PC-3 (cell line): ENCODE results near the gene ETHE1. TPM values are rescaled to one million over a fixed set of nuclear protein-coding genes. Genes with fewer than 3 reads are reported as not detected.

Experiments
- ATAC-seq: fragments of 200-7000 bp; cut with Tn5 transposase; 2 replicates; pipeline ENCODE4 v1.9.1; 2020; ENCODE audit warnings: mild to moderate bottlenecking, moderate library complexity
- BruUV-seq: library from RNA; stranded (reverse); fragments of 400-500 nt; replicated peaks from 2 replicates; lab custom pipeline; 2021; lab: Mats Ljungman, UMichigan
- CTCF ChIA-PET: fragments of 300-600 bp; sonication (Branson Sonifier 250); formaldehyde crosslinking; loops from one replicate; lab custom pipeline; 2022; ENCODE audit warnings: antibody characterized with exemption; lab: Charles Lee
- POLR2A ChIA-PET: fragments of 300-600 bp; sonication (Branson Sonifier 250); formaldehyde crosslinking; loops from one replicate; lab custom pipeline; 2022; ENCODE audit warnings: antibody characterized with exemption; ENCODE audit not compliant: unreplicated experiment; lab: Charles Lee
- DNase-seq: peaks from one replicate; pipeline ENCODE4 v3.0.0-alpha.2; 2015
- H2AFZ ChIP-seq: fragments of 300-600 bp; sonication (generic); 2 replicates; pipeline ENCODE4 v1.6.0; 2016; ENCODE audit warnings: antibody characterized with exemption, low read length
- H3F3A ChIP-seq: fragments of 300-600 bp; sonication (generic); one replicate; pipeline ENCODE4 v1.6.0; 2017; ENCODE audit warnings: antibody characterized with exemption, low read length, control low read depth, mild to moderate bottlenecking; ENCODE audit not compliant: unreplicated experiment
- H3K27ac ChIP-seq: fragments of 300-600 bp; sonication (generic); 2 replicates; pipeline ENCODE4 v1.5.1; 2016; ENCODE audit warnings: mild to moderate bottlenecking, low read length
- H3K27me3 ChIP-seq: fragments of 300-600 bp; sonication (generic); 2 replicates; pipeline ENCODE4 v1.6.1; 2016; ENCODE audit warnings: low read length, mixed read lengths
- H3K36me3 ChIP-seq: fragments of 300-600 bp; sonication (generic); 2 replicates; pipeline ENCODE4 v1.6.1; 2016; ENCODE audit warnings: low read depth, mixed run types, low read length, mixed read lengths
- H3K4me1 ChIP-seq: fragments of 300-600 bp; sonication (generic); 2 replicates; pipeline ENCODE4 v1.5.1; 2016; ENCODE audit warnings: low read length; ENCODE audit not compliant: insufficient read depth
- H3K4me2 ChIP-seq: fragments of 300-600 bp; sonication (generic); 2 replicates; pipeline ENCODE4 v1.6.0; 2016; ENCODE audit warnings: low read length
- H3K4me3 ChIP-seq: fragments of 300-600 bp; sonication (generic); 2 replicates; pipeline ENCODE4 v1.5.1; 2016; ENCODE audit warnings: mild to moderate bottlenecking, low read length, mixed read lengths
- H3K79me2 ChIP-seq: fragments of 300-600 bp; sonication (generic); 2 replicates; pipeline ENCODE4 v1.6.1; 2017; ENCODE audit warnings: low read length, mixed read lengths
- H3K9ac ChIP-seq: fragments of 300-600 bp; sonication (generic); 2 replicates; pipeline ENCODE4 v1.6.0; 2016; ENCODE audit warnings: mild to moderate bottlenecking, low read length
- H3K9me2 ChIP-seq: fragments of 300-600 bp; sonication (generic); replicated peaks from 2 replicates; pipeline ENCODE4 v1.6.1; 2016; ENCODE audit warnings: mixed run types, low read length, mixed read lengths
- H3K9me3 ChIP-seq: fragments of 300-600 bp; sonication (generic); 2 replicates; pipeline ENCODE4 v1.6.1; 2016; ENCODE audit warnings: low read length, mixed read lengths
- H4K20me1 ChIP-seq: fragments of 300-600 bp; sonication (generic); 2 replicates; pipeline ENCODE4 v1.6.1; 2016; ENCODE audit warnings: low read length, mixed read lengths
- EZH2 ChIP-seq: fragments of 300-600 bp; sonication (generic); IDR thresholded peaks from one replicate; pipeline ENCODE4 v1.6.1; 2017; ENCODE audit warnings: antibody characterized with exemption, mild to moderate bottlenecking, low read length; ENCODE audit not compliant: unreplicated experiment
- EZH2phosphoT487 ChIP-seq: fragments of 300-600 bp; sonication (generic); IDR thresholded peaks from 2 replicates; pipeline ENCODE4 v1.6.1; 2018; ENCODE audit warnings: mild to moderate bottlenecking, antibody characterized with exemption, low read length, borderline replicate concordance
- intact Hi-C: fragments of 100-400 bp; cut with micrococcal nuclease; formaldehyde crosslinking; loops from 2 replicates; pipeline ENCODE4 v1.9.0; 2023
- total RNA-seq: library from RNA; depleted of rRNA; stranded (reverse); fragments of >200 nt; gene quantifications from 2 replicates; pipeline ENCODE4 v1.2.3, GENCODE V29; 2014
- TF ChIP-seq, protein P1 (sequence below): fragments of 300-600 bp; sonication (generic); conservative IDR thresholded peaks from 2 replicates; pipeline ENCODE4 v1.5.1; 2017; ENCODE audit warnings: antibody characterized with exemption, low read depth, mild to moderate bottlenecking, low read length

ETHE1 gene
- total RNA-seq, 1 experiment from 2014 or later: 34.2 TPM

GRCh38 chr19:43504426-43505185 lies 22.4 kb downstream of the ETHE1 start, which contains the start of gene PHLDB3:
PHLDB3 (minus strand) TSS chr19:43504746; CDS start chr19:43504118, 628 bp downstream.
- POLR2A ChIA-PET: interaction anchor here (0.6 kb wide), 1 partner anchor 28 kb away, joined by 6 read pairs; no protein-coding TSS in a partner anchor
- peak; percentile 54 for ATAC-seq
- intact Hi-C loops: loop anchor here (5.0 kb wide), 2 partner anchors 42 to 57 kb away; no protein-coding TSS in a partner anchor

GRCh38 chr19:43503501-43504425 lies 23.2 kb downstream of the ETHE1 start:
- H3K4me1 ChIP-seq: 0 out of 2 replicates have a peak, but pooled peaks cover 9% of the 10 kb centered on the region
- no peaks in the 10 kb centered on the region for H3K36me3 ChIP-seq
- ChIA-PET CTCF (interaction anchor here (0.5 to 1.9 kb wide), 6 partner anchors 16 to 1412 kb away, joined by 3 to 14 read pairs (median 4); no protein-coding TSS in a partner anchor), POLR2A (interaction anchor here (0.6 to 0.7 kb wide), 3 partner anchors 27 to 306 kb away, joined by 3 to 25 read pairs (median 6); partner anchors contain the start of gene PLAUR)
- H3K9me3 ChIP-seq: no peaks in the 10 kb centered on the region
- DNase-seq: peak; percentile 91
- H3K4me3 ChIP-seq: peak overlapping the region; percentile 84
- H3K27ac ChIP-seq: no peak overlapping the region
- ATAC-seq: peak; percentile 92
- H3K79me2 ChIP-seq: no peaks in the 10 kb centered on the region
- H2AFZ ChIP-seq: peak overlapping the region; percentile 99
- intact Hi-C loops: loop anchor here (5.0 kb wide), 2 partner anchors 41 to 56 kb away; no protein-coding TSS in a partner anchor
- H3K4me2 ChIP-seq: peak overlapping the region; percentile 97
- H3K9ac ChIP-seq: peak overlapping the region; percentile 69
- H3F3A ChIP-seq: no peaks in the 10 kb centered on the region
- TF ChIP-seq EZH2: no peak
- no peak for TF ChIP-seq EZH2phosphoT487
- TF ChIP-seq, protein P1, sequence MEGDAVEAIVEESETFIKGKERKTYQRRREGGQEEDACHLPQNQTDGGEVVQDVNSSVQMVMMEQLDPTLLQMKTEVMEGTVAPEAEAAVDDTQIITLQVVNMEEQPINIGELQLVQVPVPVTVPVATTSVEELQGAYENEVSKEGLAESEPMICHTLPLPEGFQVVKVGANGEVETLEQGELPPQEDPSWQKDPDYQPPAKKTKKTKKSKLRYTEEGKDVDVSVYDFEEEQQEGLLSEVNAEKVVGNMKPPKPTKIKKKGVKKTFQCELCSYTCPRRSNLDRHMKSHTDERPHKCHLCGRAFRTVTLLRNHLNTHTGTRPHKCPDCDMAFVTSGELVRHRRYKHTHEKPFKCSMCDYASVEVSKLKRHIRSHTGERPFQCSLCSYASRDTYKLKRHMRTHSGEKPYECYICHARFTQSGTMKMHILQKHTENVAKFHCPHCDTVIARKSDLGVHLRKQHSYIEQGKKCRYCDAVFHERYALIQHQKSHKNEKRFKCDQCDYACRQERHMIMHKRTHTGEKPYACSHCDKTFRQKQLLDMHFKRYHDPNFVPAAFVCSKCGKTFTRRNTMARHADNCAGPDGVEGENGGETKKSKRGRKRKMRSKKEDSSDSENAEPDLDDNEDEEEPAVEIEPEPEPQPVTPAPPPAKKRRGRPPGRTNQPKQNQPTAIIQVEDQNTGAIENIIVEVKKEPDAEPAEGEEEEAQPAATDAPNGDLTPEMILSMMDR: no peak; the same call in 1 of the 2 replicates
- H3K9me2 ChIP-seq: no peaks in the 10 kb centered on the region
- no TSS peak for BruUV-seq
- no peaks in the 10 kb centered on the region for H4K20me1 ChIP-seq
- H3K27me3 ChIP-seq: no peaks in the 10 kb centered on the region

More at GRCh38 chr19:43504426-43505185, 22.4 kb downstream of the ETHE1 start, which contains the start of gene PHLDB3:
- no TSS peak for BruUV-seq
- H3K4me1 ChIP-seq: 0 out of 2 replicates have a peak, but pooled peaks cover 9% of the 10 kb centered on the region
- H3K27ac ChIP-seq: no peak within 1 kb of the TSS
- H3K36me3 ChIP-seq: no peaks in the 10 kb centered on the region
- no peaks in the 10 kb centered on the region for H4K20me1 ChIP-seq
- TF ChIP-seq EZH2phosphoT487: no peak
- TF ChIP-seq, protein P1: peak; percentile 42
- H3K27me3 ChIP-seq: no peaks in the 10 kb centered on the region
- peak within 1 kb of the TSS; percentile 69 for H3K9ac ChIP-seq
- H3K9me3 ChIP-seq: no peaks in the 10 kb centered on the region
- no peaks in the 10 kb centered on the region for H3K9me2 ChIP-seq
- no peaks in the 10 kb centered on the region for H3K79me2 ChIP-seq
- DNase-seq: peak; percentile 17
- CTCF ChIA-PET: interaction anchor here (0.6 to 1.9 kb wide), 3 partner anchors 15 to 72 kb away, joined by 3 to 14 read pairs (median 4); no protein-coding TSS in a partner anchor
- peak within 1 kb of the TSS; percentile 97 for H3K4me2 ChIP-seq
- peak within 1 kb of the TSS; percentile 99 for H2AFZ ChIP-seq
- H3F3A ChIP-seq: no peaks in the 10 kb centered on the region
- H3K4me3 ChIP-seq: peak within 1 kb of the TSS; percentile 84
